ENCODE data around the gene BOLL. TPM values are rescaled to one million over a fixed set of nuclear protein-coding genes. Genes with fewer than 3 reads are reported as not detected.
"Not testable (repeated sequence)": the region's sequence is repeated elsewhere in the genome, so short reads cannot be mapped to it uniquely, and the experiment has no call there.

The BOLL gene
- polyA plus RNA-seq, 5 donors: 0.12 TPM; not detected in 4

- peak in 1 of 2 donors; percentile 24 for DNase-seq
Observed at GRCh38 chr2:197707316-197708213, 77.6 kb downstream of the BOLL start.

DNA sequence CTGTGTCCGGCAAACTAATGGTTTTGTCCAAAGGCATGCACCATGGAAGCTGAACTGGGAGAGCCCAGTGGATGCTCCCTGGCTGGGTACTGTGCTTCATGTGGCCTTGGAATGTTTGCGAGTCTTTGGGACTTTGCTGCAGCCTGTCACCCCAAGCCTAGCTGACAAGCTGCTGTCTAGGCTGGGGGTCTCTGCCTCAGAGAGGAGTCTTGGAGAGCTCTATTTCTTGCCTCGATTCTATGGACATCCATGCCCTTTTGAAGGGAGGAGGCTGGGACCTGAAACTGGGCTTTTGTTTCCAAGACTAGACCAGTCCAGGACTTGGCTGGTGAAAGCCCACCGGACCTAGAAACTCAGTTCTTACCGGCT, 78.3 kb downstream of the BOLL start:
- no peak for DNase-seq

DNA sequence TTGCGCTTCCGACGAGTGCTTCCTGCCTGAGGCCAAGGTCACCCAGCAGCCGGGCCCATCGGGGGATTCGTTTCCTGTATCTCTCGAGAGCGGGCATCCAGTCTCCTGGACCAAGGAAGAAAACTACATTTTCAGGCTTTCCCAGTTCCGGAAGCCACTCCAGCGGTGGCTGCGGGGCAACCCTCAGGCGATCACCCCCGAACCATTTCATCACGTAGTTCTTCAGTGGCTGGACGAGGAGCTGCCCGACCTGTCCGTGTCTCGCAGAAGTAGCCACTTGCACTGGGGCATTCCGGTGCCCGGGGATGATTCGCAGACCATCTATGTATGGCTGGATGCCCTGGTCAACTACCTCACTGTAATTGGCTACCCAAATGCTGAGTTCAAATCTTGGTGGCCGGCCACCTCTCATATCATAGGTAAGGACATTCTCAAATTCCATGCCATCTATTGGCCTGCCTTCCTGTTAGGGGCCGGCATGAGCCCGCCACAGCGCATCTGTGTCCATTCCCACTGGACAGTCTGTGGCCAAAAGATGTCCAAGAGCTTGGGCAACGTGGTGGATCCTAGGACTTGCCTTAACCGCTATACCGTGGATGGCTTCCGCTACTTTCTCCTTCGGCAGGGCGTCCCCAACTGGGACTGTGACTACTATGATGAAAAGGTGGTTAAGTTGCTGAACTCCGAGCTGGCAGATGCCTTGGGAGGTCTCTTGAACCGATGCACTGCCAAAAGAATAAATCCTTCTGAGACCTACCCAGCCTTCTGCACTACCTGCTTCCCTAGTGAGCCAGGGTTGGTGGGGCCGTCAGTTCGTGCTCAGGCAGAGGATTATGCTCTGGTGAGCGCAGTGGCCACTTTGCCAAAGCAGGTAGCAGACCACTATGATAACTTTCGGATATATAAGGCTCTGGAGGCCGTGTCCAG, 78.9 kb downstream of the BOLL start:
- no peak for DNase-seq

GRCh38 chr2:197705121-197705911, 79.8 kb downstream of the BOLL start, which contains the start of gene MARS2:
Gene MARS2 (plus strand): TSS chr2:197705369. CDS start chr2:197705406, 37 bp downstream.
- peak; percentile 93 to 94 for DNase-seq

DNA sequence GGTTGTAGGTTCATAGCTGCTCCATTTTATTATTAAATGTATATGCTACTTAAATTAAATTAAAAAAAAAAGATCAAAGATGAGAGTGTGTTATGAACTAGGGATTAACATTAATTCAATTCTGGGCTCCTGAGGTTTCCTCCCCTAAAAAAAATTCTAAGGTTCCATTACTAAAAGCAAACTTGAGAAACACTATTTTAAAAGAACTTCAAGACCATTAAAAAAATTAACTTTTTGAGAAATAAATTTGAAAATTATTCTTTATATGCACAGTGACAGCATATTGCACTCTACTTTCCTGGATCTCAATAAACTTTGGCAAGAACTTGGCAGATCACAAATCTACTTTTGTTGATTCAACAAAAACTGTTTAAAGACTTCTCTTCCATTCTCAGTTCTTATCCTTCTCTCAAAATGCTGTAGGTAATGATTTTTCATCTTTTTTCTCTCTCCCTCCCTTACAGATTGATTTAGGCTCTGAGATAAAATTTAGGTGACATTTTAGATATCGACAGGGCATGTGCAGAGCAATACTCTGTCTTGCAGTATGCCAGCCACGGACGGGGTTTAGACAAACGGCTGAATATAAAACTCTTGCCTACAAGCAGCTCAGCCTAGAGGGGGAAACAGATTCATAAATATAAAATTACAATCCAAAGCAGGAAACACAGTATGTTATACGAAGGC, 80.5 kb downstream of the BOLL start:
- no peak for DNase-seq

- DNase-seq: no peak
Observed at GRCh38 chr2:197700960-197701359, 84.2 kb downstream of the BOLL start.

DNA sequence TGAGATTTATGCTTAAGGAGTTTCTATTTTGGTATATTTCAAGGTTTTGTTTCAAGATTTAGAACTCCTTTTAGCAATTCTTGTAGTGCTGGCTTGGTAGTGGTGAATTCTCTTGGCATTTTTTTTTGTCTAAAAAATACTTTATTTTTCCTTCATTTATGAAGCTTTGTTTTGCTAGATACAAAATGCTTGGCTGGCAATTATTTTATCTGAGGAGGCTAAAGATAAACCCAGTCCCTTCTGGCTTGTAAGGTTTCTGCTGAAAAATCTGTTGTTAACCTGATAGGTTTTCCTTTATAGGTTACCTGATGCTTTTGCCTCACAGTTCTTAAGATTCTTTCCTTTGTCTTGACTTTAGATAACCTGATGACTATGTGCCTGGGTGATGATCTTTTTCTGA, 85.4 kb downstream of the BOLL start:
- not testable (repeated sequence) for DNase-seq

DNA sequence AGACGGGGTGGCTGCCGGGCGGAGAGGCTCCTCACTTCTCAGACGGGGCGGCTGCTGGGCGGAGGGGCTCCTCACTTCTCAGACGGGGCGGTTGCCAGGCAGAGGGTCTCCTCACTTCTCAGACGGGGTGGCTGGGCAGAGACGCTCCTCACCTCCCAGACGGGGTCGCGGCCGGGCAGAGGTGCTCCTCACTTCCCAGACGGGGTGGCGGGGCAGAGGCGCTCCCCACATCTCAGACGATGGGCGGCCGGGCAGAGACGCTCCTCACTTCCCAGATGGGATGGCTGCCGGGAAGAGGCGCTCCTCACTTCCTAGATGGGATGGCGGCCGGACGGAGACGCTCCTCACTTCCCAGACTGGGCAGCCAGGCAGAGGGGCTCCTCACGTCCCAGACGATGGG, 88.5 kb downstream of the BOLL start:
- not testable (repeated sequence) for DNase-seq

- not testable (repeated sequence) for DNase-seq
Observed at GRCh38 chr2:197695971-197696370, 89.1 kb downstream of the BOLL start.

- not testable (repeated sequence) for DNase-seq
Observed at GRCh38 chr2:197695206-197695605, 89.9 kb downstream of the BOLL start.

- no peak for DNase-seq
Observed at GRCh38 chr2:197677483-197677882, 107.6 kb downstream of the BOLL start.

DNA sequence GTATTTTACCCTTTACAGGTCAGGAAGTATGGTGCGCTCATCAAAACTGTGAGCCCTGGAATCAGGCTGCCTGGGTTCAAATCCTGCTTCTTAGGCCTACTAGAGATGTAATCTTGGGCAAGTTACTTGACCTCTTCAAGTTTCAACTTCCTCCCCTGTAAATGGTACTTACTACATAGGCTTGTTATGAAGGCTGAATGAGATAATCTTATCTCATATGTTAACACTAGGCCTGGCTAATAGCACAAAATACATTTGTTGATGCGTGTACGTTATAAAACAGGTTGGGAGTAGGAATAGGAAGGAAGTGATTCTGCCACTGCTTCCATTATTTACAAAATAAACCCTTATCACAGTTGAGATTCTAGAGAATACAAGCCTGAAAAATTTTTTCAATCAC, 108.1 kb downstream of the BOLL start:
- no peak for DNase-seq

Other genes with a start within 250 kb of the BOLL start
- 10 to 100 TPM; 17.7 to 35.5 (median 21.3) TPM for gene RFTN2, start 109.7 kb downstream of the BOLL start, polyA plus RNA-seq (ENCODE audit: insufficient read depth in 1 of 5, insufficient read length in 5 of 5, low replicate concordance in 1 of 5)
- 1 to 10 TPM; 3.7 to 5.5 (median 5.5) TPM for gene MARS2, start 80.0 kb downstream of the BOLL start, polyA plus RNA-seq (ENCODE audit: insufficient read depth in 1 of 5, insufficient read length in 5 of 5, low replicate concordance in 1 of 5)
- 10 to 100 TPM in 3 of 5 donors, 1 to 10 TPM in 2; 6.4 to 13.6 (median 11.5) TPM for gene PLCL1, start 19.3 kb upstream of the BOLL start, polyA plus RNA-seq (ENCODE audit: insufficient read depth in 1 of 5, insufficient read length in 5 of 5, low replicate concordance in 1 of 5)